GM04504 (cell line): Measurements from ENCODE around the gene JSRP1.

Experiments used
- DNase-seq: peaks from one replicate; pipeline ENCODE4 v3.0.0-alpha.2; 2012; ENCODE audit warnings: low read depth

JSRP1 gene

GRCh38 chr19:2216361-2217225, 39.6 kb downstream of the JSRP1 start:
- no peak for DNase-seq

GRCh38 chr19:2215281-2215751, 40.9 kb downstream of the JSRP1 start:
- DNase-seq, result no peak

DNA sequence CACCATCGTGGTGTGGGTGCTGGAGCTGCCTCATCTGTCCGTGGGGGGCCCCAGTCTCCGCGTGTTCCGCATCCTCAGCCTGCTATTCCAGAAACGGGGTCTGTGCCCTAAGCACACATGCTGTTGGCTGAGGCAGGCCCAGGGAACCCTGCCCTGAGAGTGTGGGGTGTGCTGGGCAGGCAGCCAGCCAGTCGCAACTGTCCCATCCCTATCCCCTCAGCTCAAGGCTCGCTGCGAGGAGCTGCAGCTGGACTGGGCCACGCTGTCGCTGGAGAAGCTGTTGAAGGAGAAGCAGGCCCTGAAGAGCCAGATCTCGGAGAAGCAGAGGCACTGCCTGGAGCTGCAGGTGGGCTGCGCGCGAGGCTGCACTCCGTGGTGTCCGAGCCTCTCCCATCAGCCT, 42.0 kb downstream of the JSRP1 start:
- DNase-seq, result no peak

DNA sequence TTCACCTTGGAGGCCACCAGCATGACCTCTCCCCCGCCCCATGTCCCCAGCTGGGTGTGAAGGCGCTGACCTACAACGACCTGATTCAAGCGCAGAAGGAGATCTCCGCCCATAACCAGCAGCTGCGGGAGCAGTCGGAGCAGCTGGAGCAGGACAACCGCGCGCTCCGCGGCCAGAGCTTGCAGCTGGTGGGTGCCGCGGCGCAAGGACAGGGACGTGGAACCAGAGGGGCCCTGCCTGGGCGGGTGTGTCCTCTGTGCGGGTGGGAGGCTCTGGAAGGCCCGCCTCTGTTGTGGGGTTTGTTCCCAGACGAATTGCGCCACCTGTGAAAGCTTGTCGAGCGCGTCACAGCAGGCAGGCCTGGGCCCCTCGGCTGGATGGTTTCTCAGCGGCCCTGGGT, 42.4 kb downstream of the JSRP1 start:
- DNase-seq, result no peak

DNA sequence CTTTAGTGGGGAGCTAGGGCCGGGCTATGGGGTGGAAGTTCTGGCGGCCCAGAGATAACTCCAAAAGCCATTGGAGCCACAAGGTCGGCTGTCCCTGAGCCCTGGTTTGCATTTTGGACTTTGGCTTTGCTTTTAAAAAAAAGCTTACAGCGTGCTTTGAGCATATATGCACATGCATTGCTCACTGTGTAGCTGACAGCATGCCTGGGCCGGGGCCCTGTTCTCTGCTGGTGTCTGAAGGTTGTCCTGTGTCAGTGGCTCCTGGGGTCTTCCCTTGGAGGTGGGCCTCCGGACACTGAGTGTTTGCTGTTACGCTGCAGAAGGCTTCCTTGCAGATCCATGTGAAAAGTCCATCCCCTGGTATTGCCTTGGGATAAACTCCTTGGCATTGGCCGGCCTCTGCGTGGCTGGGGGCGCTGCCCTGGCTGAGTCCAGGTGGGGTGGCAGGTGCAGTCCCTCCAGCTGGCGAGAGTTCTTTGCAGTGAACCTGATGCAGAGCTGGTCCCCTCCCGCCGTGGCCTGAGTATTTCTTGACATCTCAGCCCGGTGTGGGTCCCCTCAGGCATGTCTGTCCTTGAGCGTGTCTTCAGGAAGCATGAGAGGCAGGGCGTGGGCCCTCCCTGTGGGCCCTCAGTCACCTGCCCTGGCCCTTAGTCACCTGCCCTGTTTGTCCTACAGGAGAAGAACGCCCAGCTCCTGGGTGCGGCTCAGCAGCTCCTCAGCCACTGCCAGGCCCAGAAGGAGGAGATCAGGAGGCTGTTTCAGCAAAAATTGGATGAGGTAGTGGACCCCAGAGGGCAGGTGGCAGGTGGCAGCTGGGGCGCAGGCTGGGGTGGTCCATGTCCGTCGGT, 43.1 kb downstream of the JSRP1 start:
- DNase-seq, result no peak

DNA sequence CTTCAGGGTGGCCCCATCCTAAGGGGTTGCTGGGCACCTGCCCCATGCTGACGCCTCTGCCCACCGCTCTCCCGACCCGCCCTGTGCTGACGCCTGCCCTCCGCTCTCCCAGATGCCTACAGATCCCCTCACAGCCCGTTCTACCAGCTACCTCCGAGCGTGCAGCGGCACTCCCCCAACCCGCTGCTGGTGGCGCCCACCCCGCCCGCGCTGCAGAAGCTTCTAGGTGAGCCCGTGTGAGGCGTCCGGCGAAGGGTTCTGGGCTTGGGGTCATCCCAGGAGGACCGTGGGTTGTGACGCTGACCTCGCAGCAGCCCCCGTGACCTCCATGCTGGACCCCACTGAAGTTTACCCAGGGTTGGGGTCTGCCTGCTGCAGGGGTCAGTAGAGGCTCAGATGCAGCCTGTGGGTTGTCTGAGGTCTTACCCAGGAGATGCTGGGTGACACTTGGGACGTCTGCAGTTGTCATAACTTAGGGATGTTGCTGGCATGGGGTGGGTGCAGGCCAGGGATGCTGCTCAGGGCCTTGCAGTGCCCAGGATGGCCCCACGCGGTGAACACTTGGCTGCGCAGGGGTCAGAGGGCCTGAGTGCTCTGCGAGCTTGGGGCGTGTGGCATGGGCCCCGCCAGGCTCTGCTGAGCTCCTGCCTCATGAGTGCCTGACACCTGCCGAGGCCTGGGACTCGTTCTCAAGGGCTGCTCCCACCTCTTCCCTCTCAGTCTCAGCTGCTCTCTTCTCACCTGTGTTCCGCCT, 45.1 kb downstream of the JSRP1 start:
- DNase-seq, result no peak

- DNase-seq, result no peak
These were observed 46.0 kb downstream of the JSRP1 start for GRCh38 chr19:2210206-2210605.

DNA sequence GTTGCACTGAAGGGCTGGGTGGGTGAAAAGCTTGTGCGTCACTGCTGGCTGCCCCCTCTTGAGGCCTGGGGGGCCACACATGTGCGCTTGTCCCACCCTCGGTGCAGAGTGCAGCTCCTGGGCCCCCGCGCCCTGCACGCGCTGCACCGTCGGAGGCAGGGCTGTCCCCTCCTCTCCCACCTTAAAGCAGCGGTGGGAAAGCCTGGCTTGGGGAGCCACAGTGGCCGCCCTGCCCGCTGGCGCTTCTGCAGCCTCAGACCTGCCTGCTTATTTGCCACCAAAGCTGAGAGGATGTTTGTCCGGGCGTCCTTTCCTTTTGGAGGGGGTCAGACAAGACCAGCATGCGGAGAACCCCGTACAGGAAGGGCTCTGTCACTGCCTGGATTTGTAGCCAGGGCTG, 46.8 kb downstream of the JSRP1 start:
- DNase-seq, result no peak

DNA sequence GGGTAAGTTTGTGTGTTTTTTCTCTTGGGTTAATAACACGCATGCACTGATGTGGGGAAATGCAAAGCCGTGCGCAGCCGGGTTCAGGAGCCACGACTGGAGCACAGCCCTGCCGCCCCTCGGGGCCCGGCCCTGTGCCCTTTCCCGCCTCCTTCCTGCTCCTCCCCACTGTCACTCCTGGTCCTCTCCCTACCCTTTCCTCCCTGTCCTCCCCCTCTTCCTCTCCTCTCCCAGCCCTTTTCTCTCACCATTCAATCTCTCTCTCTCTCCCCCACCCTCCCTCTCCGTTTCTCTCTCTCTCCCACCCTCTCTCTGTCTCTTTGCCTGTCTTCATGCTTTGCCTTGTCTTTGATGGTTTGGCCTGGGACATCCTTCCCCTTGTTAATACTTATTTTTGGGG, 47.2 kb downstream of the JSRP1 start:
- DNase-seq, result no peak

DNA sequence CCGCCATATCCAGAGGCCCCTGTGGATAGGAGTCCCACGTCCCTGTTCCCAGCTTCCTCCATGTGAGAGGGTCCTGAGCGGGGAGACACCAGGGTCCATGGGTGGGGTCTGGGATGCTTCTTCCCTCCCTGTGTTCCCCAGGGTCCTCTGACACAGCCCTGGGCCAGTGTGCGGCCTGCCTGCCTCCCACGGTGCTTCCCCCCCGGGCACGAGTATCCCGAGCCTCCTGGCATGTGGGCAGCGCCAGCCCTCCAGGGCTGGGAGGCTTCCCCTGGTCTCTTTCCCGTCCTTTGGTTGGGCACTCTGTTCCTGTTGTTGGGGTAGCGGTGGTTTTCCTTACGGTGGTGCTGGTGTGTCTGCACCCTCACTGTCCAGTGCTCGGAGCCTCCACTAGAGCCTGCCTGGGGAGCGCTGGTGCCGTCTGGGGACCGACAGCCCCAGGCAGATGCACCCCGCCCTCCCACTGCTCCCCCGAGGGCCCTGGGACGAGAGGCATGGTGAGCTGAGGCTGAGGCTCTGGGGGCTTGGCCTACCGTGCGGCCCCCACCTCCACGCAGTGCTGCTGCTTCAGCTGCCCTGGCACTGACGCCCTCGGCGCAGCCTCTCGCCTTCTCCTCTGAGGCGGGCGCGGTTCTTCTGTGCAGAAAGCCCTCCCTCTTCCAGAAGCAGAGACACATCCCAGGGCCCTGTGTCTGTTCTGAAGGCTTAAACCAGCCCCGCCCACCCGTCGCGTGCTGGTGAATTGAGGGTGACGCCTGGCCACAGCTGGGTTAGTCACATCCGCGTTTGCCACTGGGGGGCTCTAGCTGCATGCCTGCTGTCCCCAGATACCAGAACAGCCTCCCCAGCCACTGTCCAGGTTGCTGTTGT, 48.0 kb downstream of the JSRP1 start:
- peak; percentile 75 for DNase-seq

DNA sequence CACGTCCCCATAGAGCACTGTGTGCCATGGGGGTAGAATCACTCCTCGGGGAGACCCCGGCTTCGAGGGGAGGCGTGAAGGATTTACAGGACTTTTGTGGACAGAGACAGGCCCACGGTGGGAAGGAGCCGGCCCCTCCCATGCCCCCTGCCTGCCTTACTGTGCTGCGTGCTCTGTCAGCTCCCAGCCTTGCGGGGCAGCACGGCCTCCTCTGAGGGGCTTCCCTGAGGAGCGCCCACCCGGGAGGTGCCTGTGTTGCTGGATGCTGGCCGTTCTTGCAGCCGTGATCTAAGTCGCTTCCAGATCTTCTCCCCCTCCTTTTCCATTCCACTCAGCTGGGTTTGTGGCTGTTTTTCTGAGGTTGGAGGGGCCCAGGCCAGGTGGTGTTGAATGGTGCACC, 49.2 kb downstream of the JSRP1 start:
- no peak for DNase-seq

GRCh38 chr19:2202366-2202765, 53.9 kb downstream of the JSRP1 start:
- DNase-seq, result no peak
